Measurements from ENCODE around the gene ZDHHC14.

DNA sequence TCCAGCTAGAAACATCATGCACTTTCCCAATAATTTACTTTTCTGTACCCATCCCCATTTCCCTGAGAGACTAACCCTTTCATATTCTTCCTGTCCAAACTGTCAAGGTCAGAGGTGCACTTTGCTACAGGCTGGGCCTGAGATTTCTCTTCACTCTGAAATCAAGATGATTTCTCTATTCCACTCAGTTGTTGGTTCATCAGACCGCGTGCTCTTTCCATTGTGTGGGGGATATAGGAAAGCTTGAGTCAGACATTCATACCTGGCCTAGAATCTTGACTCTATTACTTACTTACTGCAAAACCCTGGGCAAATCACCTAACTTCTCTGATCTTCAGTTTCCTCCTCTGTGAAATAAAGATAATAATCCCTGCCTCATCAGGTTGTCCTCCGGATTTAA, 4.7 kb upstream of the ZDHHC14 start:
- TF ChIP-seq POLR2A (IDR thresholded peaks at IDR 0.05; ENCODE audit: low read length) (no peak), GATA1 (IDR thresholded peaks at IDR 0.05; ENCODE audit: low read depth, low read length) (no peak)
